PFSK-1 (cell line): Measurements from ENCODE around the gene RMDN2.

Experiments
- POLR2AphosphoS5 ChIP-seq: IDR thresholded peaks from 2 replicates; pipeline ENCODE4 v1.6.1; 2012; ENCODE audit warnings: low read depth, mild to moderate bottlenecking, control low read depth, low read length, moderate library complexity
- REST ChIP-seq, 2 experiments: IDR thresholded peaks; 2 replicates each; pipeline versions ENCODE4 v1.6.1 to v1.8.0; 2011 to 2012; ENCODE audit warnings: low read depth in 2 of 2, low read length in 2 of 2, control low read depth in 1 of 2, inconsistent platforms in 1 of 2, mild to moderate bottlenecking in 1 of 2, moderate library complexity in 1 of 2; ENCODE audit not compliant: insufficient read depth in 1 of 2
- SIN3A ChIP-seq: IDR thresholded peaks from 2 replicates; pipeline ENCODE4 v1.6.1; 2012; ENCODE audit warnings: mild to moderate bottlenecking, low read length, moderate library complexity, borderline replicate concordance; ENCODE audit not compliant: insufficient read depth
- TAF1 ChIP-seq: IDR thresholded peaks from 2 replicates; pipeline ENCODE4 v1.6.1; 2012; ENCODE audit warnings: low read length, control low read depth, borderline replicate concordance; ENCODE audit not compliant: insufficient read depth

- TF ChIP-seq POLR2AphosphoS5 (no peak), REST (IDR thresholded peaks at IDR 0.05; ENCODE audit: insufficient read depth in 1 of 2, low read depth in 2 of 2, low read length in 2 of 2) (no peak), TAF1 (no peak), SIN3A (no peak)
Observed at GRCh38 chr2:37987098-37987775, 62.1 kb downstream of the RMDN2 start.
